ENCODE data around the gene CASTOR2. TPM values are rescaled to one million over a fixed set of nuclear protein-coding genes. Genes with fewer than 3 reads are reported as not detected.
"Not testable (repeated sequence)": the region's sequence is repeated elsewhere in the genome, so short reads cannot be mapped to it uniquely, and the experiment has no call there.

CASTOR2 gene
- 1 to 10 TPM; 4.3 to 8.9 (median 7.8) TPM for polyA plus RNA-seq (ENCODE audit: insufficient read length in 4 of 4)

DNA sequence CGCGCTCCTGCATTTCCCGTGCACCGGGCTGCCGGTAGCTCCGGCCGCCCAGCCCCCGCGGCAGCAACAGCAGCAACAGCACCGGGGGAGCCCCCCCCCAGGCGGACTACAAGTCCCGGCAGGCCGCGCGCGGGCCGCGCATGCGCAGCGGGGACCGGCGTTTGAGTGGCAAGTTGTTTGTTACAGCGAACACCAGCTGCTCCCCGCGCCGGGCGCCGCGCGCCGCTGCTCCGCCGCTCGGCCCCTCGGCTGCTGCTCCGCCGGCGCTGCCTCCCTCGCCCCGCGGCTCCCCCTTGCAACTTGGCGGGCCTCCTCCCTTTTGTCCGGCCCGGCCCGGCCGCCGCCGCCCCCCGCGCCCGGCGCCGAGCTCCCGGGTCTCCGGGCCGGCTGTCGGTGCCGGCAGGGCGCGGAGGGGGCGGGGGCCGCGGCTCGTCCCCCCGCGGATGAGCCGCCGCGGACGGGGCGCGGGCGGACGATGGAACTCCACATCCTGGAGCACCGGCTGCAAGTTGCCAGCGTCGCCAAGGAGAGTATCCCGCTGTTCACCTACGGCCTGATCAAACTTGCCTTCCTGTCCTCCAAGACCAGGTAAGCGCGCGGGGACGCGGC is at the start of gene CASTOR2:
TSS of gene CASTOR2 (plus strand) at position 195 of the 609 bp plus-strand sequence. CDS start at position 476, 281 bp downstream.
- not testable (repeated sequence) for DNase-seq (ENCODE audit: low read depth in 4 of 4, low spot score in 3 of 4)

DNA sequence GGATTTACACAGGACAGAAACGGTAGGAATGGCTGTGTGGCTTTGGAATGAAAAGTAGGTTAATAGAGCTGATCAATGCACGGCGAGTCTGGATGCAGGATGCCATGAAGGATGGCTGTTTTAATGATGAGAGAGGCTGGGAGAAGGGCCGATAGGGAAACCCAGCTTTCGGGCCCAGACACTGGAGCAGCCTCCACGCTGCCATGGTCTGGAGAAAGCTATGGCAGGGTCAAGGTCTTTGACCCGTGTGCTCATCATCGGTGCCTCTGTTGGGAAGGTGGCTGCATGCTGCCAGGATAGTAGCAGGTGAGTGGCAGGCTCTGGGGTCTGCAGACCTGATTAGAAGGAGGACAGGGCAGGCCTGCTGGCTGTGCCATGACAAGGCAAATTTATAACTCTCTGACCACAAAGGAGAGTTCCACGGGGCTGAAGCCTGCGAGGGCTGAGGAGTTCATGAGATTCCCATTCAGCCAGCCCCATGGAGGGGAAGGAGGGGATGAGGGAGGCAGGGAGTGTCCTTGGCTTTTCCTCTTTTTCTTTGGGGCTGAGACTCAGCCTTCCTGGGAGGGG is 42.1 kb upstream of the CASTOR2 start:
- not testable (repeated sequence) for DNase-seq (ENCODE audit: low read depth in 4 of 4, low spot score in 3 of 4)

DNA sequence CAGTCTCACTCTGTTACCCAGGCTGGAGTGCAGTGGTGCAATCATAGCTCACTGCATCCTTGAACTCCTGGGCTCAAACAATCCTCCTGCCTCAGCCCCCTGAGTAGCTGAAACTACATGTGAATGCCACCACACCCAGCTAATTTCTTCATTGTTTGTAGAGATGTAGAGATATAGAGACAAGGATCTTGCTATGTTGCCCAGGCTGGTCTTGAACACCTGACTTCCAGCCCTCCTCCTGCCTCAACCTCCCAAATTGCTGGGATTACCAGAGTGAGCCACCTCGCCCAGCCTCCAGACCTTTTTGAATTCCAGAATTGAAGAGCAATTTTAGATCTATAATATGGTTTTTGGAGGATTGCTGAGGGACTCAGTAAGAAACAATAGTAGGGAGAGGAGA is 40.9 kb upstream of the CASTOR2 start:
- DNase-seq (ENCODE audit: low read depth in 4 of 4, low spot score in 3 of 4): not testable (repeated sequence)

DNA sequence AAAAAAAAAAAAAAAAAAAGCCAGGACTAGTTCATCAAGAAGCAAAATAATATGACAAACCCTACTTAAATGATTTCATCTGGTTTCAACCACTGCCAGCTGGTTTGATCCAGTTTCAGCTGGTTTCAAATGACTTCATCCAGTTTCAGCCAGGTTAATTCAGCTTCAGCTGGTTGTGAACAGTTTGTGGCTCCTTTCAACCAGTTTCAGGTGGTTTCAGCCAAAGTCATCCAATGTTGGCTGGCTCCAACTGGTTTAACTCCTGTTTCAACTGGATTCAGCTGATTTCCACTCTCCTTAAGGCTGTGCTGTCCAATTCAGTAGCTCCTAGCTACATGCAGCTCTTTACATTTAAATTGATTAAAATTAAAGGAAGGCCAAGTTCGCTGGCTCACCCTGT is 37.5 kb upstream of the CASTOR2 start:
- not testable (repeated sequence) for DNase-seq (ENCODE audit: low read depth in 4 of 4, low spot score in 3 of 4)

DNA sequence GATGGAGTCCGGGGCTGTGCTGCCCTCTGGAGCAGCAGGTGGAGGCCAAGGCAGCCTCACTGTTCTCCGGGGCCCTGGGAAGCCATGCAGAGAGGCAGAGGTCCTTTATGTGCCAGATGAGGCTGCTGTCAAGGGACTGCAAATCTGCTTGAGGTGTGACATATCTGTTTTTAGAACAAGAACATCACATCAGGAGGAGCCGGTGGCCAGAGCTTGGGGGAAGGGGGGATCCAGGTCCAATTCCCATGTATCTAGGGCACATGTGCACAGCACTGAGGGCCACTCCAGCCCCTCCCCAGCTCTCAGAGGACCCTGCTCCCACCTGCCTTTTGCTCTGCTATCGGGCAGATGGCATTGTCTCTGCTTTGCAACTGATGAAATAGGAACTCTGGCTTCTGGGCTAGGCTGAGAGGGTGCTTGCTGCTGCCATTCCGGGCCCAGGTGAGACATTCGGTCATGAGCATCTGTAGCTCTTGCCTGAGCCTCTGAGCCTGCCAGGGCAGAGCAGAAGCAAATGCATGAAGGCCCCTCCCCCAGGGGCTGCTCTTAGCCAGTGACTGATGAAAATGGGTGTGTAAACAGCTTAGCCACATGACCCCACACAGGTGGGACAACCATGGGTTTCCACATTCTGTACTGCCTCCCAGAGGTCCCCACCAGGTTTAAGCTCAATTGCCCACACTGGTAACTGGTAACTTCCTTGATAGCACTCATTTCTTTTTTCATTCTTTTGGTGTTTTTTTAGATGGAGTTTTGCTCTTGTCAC is 32.8 kb upstream of the CASTOR2 start:
- not testable (repeated sequence) for DNase-seq (ENCODE audit: low read depth in 4 of 4, low spot score in 3 of 4)

DNA sequence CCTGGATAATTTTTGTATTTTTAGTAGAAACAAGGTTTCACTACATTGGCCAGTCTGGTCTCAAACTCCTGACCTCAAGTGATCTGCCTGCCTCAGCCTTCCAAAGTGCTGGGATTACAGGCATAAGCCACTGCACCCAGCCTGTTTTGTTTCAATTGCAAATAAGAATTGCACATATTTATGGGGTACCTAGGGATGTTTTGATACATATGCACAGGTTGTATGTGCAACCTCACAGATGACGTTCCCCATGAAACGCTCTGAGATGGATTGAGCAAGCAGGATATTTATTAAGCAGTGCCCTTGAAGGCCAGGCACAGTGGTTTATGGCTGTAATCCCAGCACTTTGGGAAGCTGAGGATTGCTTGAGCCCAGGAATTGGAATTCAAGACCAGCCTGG is 25.1 kb upstream of the CASTOR2 start:
- DNase-seq (ENCODE audit: low read depth in 4 of 4, low spot score in 3 of 4): not testable (repeated sequence)

DNA sequence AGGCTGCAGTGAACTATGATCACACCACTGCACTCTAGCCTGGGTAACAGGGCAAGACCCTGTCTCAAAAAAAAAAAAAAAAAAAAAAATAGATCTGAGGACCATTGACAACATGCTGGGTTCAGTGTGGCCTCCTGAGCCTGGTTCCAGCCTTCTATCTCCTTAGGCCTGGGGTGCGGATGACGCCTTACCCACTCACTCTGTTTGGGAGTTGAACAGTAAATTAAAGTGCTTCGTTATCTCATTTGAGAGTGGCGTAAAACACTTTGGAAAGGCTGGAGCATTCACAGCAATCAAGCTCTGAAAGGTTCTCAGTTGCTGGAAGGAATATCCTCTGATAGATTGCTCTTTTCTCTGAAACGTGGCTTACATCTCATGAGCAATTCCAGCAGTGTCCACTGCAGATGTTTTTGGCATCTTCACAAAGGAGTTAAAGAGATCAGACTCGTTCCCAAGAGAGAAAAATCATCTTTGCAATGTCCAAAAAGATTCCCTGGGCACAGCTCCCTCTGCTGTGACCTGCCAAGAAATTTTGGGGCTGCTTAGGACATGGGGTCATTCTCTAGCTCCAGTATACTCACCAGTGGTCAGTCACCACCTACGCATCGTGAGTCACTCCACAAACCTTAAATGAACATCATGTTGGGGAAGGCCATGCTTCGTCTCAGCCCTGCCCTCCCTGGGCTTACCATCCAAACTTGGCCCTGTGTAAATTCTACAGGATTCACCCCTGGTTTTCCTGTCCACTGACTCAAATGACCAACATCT is 23.0 kb upstream of the CASTOR2 start:
- DNase-seq (ENCODE audit: low read depth in 4 of 4, low spot score in 3 of 4): not testable (repeated sequence)

DNA sequence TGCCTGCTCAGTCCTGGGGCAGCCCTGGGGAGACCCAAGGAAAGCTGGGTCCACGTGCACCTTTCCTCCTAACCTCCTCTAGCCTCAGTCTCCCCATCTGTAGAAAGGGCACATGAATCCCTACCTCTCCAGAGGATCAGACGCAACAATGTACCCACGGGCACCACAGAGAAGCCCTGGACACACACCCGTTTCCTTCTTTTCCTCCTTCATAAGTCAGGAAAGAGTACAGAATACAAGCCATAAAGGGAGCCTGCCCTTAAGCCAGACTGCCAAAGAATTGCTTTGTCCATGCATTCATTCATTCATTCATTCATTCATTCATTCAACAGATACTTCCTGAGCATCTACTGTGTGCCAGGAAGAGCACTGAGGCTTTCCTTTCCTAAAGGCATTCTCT is 20.6 kb upstream of the CASTOR2 start:
- DNase-seq (ENCODE audit: low read depth in 4 of 4, low spot score in 3 of 4): not testable (repeated sequence)

DNA sequence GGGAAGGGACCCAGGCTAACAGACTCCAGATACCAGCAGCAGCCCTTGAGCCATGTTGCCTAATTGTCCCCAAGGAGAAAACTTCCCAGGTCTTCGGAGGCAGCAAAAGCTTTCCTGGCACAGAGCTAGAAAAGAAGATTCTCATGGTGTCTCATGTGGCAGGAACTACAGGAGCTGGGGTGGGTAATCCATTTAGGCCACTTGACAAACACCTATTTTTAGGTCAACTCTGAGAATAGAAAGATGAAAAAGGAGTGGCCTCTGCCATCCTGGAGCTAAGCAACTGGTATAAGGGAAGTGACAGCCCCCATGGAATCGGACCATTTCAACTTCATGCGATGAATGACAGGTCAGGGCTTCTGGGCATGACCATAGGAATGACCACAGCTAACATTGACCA is 16.8 kb upstream of the CASTOR2 start:
- not testable (repeated sequence) for DNase-seq (ENCODE audit: low read depth in 4 of 4, low spot score in 3 of 4)

DNA sequence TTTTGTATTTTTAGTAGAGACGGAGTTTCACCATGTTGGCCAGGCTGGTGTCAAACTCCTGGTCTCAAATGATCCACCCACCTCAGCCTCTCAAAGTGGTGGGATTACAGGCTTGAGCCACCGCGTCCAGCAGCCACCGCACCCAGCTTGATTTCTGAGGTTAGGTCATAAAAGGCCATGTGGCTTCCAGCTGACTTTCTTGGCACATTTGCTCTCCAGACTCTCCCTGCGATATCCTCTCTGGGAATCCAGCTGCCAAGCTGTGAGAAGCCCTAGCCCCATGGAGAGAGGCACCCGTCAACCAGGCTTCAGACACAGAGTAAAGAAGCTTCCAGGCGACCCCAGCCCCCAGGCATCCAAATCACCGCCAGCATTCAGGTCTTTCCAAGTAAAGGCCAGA is 10.7 kb upstream of the CASTOR2 start:
- DNase-seq (ENCODE audit: low read depth in 4 of 4, low spot score in 3 of 4): not testable (repeated sequence)

DNA sequence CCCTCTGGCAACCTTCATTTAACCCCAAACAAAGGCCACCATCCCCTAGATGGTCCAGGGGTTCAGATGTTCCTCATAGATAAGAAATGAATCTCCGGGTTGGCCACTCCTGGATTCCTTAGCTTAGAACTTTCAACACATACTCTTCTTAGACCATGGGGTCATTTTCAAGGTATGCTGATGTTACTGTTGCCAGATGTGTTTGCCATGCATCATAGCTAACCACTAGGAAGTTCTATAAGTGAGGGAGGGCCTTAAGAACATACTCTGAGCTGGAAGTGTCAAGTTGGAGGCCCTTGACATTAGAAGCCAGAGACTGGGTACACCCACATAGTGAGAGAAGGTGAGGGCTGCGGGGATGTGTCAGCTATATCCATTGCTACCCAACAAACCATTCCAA is 6.2 kb upstream of the CASTOR2 start:
- DNase-seq (ENCODE audit: low read depth in 4 of 4, low spot score in 3 of 4): not testable (repeated sequence)

DNA sequence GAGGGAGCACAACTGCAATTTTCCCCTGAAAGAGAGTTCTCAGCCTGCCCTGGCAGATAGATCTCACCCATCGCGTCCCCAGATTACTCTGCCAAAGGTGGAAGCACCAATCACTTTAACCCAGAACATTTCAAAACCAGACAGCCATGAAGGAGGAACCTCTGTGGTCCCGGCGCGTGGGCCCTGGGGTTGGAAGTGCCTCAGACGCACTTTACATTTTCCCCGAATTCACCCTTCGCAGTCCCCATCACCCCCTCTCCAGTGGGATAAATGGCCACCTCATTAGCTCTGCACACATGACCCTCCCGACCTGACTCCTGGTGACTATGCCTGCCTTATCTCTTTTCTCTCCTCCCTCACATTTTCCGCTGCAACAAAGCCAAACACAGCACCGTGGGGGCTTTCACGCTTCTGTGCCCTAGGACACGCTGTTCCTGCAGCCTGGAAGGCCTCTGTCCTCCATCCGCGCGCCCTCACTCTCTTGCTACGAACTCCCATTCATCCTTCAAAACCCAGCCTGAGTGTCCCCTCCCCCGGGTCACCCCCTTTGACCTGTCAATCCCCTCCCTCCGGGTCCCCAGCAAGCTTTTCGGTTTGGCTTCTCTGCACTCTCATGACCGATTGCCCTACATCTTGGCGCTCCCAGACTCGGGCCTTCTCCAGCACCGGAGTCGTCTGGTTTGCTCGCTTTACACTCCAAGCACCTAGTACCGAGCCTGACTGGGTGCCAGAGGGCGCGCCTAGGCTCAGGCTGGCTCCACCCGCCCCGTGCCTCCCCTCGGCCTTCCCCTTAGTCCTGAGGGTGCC is 598 bp upstream of the CASTOR2 start:
- DNase-seq (ENCODE audit: low read depth in 4 of 4, low spot score in 3 of 4): not testable (repeated sequence)

DNA sequence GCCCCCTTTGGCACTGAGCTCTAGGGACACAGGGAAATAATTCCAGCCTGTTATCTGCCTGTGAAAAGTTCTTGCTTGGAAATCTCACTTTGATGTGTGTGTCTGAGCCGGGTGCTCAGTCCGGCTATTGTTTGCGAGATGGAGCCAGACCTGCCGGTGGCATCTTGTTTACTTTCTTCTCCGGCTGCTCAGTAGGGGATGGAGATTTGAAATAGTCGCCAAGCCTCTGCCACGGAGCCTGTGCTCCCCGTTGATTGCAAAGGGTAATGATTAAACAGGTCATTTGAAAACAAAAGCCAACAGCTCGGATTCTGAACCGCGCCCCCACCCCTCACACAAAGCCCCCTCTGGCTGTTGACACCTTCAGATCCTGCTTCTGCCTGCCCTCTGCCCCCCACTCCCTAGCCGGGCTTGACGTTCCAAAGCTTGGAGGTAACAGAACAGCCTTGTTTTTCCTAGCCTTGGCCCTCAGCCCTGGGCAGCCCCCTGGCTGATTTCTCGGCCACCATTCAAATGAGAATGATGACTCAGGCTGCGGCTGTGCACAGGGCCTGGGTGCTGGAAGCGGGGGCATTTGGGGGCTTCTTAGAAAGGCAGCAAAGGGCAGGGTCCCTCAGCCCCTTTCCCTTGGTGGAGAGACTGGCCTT is 1.8 kb downstream of the CASTOR2 start:
- not testable (repeated sequence) for DNase-seq (ENCODE audit: low read depth in 4 of 4, low spot score in 3 of 4)

DNA sequence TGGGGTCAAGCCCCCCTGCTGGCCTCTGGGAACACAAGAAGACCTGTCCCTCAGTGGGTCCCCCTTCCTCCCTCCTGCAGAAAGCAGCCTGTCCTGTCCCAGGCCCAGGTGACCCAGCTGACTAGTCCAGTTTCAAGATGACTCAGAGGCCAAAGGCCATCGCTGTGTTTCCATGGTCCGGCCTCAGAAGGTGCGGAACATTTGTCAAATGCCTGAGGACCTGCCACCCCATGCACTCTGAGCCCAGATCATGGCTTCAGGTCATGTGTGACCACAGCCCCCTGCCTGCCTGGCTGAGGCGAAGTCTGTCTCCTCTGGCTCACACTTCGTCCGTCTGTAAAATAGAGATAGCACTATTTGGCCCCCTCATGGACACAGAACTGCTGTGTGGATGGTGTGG is 2.4 kb downstream of the CASTOR2 start:
- not testable (repeated sequence) for DNase-seq (ENCODE audit: low read depth in 4 of 4, low spot score in 3 of 4)

DNA sequence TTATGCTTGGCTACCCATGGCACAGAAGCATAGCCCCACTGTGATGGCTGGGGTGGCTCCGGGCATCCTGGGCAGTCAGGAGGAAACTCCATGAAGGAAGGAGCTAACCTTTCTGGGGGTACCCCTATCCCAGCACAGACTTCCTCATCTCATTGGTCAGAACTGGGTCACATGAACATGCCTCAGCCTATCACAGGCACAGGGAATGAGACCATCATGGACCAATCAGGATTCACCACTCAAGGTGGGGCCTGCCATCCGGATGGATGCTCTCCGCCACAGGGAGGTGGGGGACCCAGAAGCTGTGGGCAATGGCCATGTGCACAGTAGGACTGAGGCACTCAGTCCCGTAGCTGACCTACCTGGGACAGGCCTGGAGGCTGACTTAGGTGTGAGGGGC is 6.9 kb downstream of the CASTOR2 start:
- not testable (repeated sequence) for DNase-seq (ENCODE audit: low read depth in 4 of 4, low spot score in 3 of 4)

DNA sequence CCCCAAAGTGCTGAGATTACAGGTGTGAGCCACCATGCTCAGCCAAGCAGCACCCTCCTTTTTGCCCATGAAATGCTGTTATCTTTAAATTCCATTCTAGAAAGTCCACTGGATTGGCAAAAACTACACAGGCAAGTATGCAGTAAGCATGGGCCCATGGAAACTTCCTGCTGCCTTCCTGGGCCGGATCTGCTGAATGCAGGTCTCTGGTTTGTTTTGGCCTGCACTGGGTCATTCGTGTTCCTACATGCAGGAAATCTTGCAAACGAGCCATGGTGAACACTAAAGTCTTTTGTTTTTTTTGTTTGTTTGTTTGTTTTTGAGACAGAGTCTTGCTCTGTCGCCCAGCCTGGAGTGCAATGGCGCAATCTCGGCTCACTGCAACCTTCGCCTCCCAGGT is 7.9 kb downstream of the CASTOR2 start:
- DNase-seq (ENCODE audit: low read depth in 4 of 4, low spot score in 3 of 4): not testable (repeated sequence)

DNA sequence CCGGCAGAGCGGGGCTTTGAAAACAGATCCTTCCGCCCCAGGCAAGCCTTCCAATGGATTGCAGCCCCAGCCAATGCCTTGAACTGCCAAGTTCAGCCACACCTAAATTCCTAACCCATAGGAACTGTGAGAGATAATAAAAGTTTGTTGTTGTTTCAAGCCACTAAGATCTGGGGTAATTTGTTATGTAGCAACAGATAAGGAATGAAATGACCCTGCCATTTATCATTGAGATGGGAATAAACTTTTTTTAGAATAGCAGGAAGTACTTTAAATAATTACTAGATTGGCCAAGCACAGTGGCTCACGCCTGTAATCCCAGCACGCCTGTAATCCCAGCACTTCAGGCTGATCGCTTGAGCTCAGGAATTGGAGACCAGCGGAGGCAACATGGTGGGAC is 11.5 kb downstream of the CASTOR2 start:
- DNase-seq (ENCODE audit: low read depth in 4 of 4, low spot score in 3 of 4): not testable (repeated sequence)

DNA sequence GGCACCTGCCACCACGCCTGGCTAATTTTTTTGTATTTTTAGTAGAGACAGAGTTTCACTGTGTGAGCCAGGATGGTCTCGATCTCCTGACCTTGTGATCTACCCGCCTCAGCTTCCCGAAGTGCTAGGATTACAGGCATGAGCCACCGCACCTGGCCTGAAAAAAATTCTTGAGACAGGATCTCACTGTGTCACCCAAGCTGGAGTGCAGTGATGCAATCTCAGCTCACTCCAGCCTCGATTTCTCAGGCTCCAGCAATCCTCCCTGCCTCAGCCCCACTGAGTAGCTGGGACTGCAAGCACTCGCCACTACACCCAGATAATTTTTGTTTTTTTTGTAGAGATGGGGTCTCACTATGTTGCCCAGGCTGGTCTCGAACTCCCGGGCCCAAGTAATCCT is 13.0 kb downstream of the CASTOR2 start:
- DNase-seq (ENCODE audit: low read depth in 4 of 4, low spot score in 3 of 4): not testable (repeated sequence)

DNA sequence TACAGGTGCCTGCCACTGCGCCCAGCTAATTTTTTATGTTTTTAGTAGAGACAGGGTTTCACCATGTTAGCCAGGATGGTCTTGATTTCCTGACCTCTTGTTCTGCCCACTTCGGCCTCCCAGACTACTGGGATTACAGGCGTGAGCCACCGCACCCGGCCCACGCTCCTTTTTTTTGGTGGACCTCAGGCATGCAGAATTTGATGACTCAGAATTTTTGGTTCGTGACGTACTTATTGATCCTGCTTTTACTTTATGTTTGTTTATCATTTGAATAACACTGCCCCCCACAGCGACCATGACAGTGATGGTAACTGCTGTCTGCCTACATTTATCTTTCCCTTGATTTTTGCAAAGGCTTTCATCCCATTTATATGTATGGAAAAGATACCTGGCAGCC is 23.9 kb downstream of the CASTOR2 start:
- not testable (repeated sequence) for DNase-seq (ENCODE audit: low read depth in 4 of 4, low spot score in 3 of 4)

DNA sequence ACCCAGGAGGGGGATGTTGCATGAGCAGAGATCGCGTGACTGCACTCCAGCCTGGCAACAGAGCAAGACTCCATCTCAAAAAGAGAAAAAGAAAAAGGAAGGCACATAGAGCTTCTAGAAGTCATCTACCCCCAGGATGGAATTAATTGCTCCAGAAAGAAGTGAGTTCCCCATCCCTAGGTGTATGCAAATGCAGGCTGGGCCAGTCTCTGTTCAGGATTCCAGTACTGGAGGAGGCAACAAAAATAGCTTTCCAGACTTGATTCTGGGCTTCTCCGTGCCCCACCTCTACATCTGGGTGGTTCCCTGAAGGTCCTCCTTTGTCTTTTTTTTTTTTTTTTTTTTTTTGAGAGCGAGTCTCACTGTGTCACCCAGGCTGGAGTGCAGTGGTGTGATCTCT is 28.6 kb downstream of the CASTOR2 start:
- DNase-seq (ENCODE audit: low read depth in 4 of 4, low spot score in 3 of 4): no peak
